ENCODE data around the gene TMEM151A.
"Not testable (repeated sequence)": the region's sequence is repeated elsewhere in the genome, so short reads cannot be mapped to it uniquely, and the experiment has no call there.

TMEM151A gene

DNA sequence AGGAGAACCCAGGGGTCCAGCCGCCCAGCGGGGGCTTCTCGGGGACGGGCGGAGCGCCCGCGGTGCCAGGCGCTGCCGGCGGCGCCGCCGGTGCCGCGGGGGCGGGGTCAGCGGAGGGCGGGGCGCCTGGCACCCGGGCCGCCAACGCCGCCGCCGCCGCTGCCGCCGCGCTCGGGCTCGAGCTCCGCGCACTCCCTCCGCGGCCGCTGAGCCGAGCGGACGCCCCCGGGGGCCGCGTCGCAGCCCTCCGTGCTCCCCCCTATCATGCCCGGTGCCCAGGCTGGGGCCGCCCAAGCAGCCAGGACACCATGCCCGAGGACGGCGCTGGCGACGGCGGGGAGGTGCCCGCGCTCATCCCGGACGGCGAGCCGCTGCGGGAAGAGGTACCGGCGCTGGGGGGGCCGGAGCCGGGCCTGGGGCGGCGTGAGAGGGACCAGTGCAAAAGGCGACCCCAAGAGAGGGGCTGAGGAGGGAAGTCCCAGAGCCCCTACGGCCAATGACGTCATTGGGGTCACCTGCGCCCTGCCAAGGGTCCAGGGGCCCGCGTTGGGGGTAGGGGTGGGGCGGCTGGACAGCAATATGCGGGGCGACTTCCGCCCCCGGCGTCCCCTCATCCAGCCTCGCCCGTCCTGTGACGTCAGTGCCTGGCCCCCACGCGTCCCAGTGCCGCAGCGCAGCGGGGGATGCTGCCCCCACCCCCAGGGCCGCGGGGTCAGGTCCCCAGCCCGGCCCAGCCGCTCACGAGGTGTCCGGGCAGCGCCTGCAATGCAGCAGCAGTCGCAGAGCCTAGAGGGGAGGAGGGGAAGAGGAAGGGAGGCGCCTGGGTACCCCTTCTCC is at the start of gene TMEM151A:
Gene TMEM151A, plus strand, starts transcription at position 189 of the 837 bp plus-strand sequence. Its CDS starts 120 bp downstream, at position 309.
- no peak for DNase-seq

DNA sequence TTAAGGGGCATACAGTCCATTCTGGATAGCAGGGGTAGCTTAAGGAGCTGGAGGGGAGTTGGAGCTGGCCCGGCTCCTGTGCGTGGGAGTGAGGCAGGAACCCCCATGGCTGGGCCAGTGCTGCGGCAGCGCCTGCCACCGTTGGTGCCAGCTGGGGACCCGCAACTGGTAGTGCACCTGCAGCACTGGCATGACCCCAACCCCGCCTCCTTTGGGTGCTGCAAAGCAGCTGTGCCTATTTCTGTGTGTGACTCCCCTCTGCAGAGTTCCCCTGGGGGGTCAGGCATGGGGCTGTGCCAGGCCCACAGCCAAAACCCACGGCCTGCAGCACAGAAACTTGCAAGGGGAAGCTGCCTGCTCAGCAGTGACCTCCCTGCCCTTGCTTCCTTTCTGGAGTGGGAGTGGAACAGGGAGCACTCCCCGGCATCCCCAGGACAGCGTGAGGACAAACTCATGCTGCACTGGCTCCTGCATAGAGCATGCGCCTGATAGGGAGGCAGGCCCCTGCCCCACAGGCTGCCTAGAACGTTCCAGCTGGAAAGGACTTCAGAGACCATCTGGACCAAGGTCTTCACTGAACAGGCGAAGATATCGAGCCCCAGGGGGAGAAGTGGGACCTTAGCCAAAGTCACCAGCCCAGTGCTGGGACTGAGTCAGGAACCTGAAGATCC is 49.5 kb upstream of the TMEM151A start:
- no peak for DNase-seq

DNA sequence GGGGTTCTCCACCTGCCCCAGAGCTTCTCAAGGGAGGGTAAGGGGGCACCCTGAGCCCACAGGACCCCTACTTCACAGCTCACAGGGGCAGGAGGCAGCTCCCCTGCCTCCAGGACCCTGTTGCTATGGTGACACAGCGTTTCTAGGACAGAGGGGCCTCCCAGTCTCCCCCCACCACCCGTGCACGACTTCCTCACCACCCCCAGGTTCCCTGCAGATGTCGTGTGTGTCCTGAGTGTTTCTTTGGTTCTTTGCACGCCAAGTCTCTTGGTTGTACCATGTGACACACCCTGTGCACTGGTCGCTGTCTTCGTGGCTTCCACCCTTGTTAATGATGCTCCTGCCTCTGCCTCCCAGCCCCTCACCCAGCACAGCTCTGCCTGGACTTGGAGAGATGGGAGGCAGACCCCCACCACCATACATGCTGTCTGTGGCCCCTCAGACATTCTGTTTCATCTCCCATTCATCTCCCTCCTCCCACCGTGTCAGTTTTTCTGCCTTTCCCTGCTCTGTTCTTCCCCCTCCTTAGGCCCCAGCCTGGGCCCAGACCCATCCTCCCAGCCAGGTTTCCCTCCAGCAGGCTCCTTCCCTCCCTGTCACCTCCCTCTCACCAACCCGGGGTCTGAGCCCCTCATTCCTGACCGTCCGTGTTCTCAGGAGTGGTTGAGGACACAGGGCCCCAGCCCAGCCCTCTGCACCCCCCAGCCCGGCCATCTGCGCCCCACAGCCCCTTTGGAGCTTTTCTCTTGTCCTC is 47.7 kb upstream of the TMEM151A start:
- no peak for DNase-seq

DNA sequence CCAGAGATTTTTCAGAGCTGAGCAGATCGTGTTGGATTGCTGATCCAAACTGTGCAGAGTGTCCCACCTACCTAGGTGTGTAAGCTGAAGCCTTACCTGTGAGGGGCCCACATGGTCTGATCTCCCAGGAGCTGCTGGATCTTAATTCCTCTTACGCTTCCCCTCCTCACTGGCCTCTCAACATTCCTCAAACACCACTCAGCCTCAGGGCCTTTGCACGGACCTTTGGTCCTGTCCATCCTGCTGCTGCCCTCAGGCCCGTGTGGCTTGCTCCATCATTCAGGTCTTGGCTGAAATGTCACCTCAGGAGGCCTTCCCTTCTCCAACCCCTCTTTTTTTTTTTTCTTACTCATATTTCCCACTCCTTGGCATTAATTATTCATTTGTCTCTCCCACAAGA is 44.4 kb upstream of the TMEM151A start:
- DNase-seq, result no peak

DNA sequence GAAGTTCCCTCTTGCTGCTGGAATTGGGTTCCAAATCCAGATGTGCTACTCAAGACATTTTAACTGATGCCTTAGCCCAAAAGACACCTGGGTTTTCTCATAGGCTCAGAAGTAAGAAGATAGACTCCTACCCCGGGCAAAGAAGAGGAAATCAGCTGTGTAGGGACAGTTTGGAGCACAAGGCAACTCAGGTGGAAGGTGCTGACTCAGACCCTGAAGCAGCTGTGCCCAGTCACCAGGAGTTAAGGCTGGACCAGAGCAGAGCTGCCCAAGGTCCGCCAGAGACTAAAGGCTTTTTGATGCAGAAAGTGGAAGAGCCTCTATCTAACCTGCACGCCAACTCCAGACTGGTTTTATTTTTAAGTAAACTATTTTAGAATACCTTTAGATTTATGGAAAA is 43.9 kb upstream of the TMEM151A start:
- no peak for DNase-seq

DNA sequence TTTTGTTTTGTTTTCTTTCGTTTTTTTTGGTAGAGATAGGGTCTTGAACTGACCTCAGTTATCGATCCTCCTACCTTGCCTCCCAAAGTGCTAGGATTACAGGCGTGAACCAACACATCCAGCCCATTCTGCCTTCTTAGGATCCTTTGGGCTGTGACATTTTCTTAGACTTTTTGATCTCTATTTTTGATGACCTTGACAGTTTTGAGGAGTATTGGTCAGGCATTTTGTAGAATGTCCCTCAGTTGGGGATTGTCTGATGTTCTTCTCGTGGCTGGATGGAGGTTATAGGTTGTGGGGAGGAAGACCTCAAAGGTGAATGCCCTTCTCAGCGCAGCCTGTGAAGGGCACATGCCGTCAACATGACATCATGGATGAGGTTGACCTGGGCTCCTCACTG is 42.8 kb upstream of the TMEM151A start:
- DNase-seq, result no peak

DNA sequence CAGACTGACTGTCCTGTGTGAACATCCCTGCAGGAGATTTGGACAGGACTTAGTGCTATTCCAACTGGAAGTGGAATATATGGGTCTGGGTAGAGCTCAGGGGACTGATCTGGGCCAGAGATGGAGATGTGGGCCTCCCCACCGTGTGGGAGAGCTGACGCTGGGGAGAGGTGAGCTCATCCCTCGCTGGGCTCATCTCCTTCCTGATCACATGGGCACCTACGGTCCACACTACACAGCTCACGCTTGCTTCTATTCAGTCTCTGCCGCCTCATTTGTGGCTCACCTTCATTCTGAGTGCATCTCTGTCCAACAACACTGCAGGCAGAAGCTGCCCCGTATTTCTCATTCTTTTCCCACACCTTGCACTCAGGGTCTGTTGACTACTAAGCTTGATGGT is 39.9 kb upstream of the TMEM151A start:
- no peak for DNase-seq

DNA sequence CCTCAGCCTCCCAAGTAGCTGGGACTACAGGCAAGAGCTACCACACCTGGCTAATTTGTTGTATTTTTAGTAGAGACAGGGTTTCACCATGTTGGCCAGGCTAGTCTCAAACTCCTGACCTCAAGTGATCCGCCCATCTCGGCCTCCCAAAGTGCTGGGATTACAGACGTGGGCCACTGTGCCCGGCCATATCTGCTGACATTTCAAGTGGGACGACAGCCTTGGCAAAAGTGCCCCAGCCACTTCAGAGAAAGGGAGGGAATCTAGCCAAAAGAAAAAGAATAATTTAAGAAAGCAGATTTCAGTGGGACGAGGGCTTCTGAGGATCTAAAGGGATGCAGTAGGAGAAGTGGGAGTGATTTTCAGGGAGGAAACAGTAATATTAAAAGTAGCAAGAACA is 38.6 kb upstream of the TMEM151A start:
- DNase-seq, result not testable (repeated sequence)

DNA sequence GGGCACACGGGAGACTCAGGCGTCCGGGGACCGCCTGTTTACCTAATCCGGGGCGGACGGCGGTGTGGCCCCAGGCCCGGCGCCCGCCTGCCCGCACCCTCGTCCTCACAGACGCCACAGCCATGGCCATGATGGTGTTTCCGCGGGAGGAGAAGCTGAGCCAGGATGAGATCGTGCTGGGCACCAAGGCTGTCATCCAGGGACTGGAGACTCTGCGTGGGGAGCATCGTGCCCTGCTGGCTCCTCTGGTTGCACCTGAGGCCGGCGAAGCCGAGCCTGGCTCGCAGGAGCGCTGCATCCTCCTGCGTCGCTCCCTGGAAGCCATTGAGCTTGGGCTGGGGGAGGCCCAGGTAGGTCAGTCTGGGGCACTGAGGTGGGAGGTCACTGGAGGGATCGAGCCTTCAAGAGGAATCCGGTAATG is 33.2 kb upstream of the TMEM151A start:
- DNase-seq, result no peak

DNA sequence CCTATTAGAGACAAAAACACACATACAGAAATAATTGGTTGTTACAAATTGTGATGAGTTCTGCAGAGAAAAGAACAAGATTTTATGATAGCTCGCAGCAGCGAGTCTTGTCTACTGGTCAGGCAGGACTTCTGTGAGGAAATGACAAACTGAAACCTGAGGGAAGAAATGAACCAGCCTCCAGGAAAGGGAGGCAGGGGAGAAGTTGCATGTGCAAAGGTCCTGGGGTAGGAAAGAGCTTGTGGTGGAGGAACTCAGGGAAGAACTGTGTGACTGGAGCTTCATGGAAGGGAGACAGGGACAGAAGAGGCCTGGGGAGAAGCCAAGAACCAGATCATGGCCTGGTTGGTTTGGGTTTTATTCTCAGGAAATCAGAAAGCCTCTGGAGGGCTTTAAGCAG is 32.5 kb upstream of the TMEM151A start:
- no peak for DNase-seq

DNA sequence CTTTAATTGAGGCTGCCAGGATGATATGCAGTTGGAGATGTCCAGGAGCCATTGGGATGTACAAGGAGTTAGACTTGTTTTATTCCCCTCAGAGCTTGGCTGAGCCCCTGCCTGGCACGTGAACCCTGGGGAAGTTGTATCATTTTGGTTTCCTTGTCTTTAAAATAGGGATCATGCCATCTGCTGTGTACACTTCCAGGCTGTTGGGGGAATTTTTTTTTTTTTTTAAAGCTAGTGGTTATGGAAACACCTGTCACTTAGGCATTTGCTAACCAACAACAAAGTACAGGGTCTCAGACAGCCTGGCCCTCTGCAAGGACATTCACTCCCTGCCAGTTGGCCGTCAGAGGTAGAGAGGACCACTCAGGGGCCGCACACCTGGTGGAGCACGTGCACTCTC is 31.7 kb upstream of the TMEM151A start:
- no peak for DNase-seq

DNA sequence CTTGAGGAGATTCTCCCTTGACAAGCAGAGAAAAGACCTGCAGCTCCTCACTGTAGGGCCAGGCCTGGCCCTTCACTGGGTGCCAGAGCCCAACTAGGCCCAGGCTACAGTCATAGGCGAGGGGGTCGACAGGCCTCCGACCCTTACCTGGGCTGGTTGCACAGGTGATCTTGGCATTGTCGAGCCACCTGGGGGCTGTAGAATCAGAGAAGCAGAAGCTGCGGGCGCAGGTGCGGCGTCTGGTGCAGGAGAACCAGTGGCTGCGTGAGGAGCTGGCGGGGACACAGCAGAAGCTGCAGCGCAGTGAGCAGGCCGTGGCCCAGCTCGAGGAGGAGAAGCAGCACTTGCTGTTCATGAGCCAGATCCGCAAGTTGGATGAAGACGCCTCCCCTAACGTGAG is 30.1 kb upstream of the TMEM151A start:
- DNase-seq, result no peak

DNA sequence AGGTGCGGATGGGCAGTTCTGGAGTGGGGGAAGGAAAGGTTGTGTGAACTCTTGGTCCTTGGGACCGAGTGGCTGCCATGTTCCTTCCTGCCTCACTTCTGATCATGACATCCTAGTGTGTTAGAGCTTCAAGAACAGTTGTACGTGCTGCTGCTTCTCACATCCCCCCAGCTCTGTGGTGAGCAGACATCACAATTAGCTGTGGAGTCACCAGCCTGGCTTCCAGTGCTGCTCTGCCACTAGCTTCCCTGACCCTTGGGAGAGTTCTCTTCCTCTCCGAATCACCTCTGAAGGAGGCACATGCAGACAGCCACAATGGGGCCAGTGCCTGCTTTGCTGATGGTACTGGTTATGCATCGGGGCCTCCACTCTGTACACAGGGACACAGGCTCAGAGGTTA is 29.5 kb upstream of the TMEM151A start:
- DNase-seq, result no peak

DNA sequence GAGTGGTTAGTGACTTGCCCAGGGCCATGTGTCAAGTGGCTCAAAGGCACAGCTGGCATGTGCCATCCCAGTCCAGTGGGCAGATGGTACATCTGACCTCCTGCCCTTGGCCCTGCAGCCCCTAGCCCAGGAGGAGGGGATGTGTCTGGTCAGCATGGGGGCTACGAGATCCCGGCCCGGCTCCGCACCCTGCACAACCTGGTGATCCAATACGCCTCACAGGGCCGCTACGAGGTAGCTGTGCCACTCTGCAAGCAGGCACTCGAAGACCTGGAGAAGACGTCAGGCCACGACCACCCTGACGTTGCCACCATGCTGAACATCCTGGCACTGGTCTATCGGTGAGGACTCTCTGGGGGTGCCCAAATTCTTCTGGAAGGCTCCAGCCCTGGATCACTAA is 29.0 kb upstream of the TMEM151A start:
- no peak for DNase-seq

DNA sequence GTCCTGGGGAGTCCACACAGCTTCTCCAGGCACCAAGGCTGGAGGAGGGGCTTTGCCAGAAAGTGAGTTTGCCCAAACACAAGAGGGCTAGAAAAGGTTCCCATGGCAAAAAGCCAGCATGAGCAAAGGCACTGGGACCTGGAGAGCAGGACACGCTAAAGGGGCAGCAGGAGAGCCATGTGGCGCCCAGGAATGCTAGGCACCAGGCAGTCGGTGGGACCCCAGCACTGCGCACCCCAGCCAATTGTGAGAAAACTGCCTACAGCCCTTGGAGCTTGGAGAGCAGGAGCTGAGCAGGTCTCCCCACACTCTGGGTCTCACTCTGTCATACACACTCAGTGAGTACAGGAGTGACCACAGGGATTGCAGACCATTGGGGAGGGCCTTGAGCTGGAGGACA is 28.5 kb upstream of the TMEM151A start:
- no peak for DNase-seq

DNA sequence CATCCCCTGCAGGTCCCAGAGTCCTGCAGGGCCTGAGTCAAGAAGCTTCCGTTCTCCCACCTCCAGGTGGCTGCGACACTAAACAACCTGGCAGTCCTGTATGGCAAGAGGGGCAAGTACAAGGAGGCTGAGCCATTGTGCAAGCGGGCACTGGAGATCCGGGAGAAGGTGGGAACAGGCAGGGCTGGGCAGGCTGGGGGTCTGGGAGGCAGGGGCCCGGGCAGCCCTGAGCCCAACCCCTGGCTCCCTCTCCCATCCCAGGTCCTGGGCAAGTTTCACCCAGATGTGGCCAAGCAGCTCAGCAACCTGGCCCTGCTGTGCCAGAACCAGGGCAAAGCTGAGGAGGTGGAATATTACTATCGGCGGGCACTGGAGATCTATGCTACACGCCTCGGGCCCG is 27.9 kb upstream of the TMEM151A start:
- DNase-seq, result no peak

DNA sequence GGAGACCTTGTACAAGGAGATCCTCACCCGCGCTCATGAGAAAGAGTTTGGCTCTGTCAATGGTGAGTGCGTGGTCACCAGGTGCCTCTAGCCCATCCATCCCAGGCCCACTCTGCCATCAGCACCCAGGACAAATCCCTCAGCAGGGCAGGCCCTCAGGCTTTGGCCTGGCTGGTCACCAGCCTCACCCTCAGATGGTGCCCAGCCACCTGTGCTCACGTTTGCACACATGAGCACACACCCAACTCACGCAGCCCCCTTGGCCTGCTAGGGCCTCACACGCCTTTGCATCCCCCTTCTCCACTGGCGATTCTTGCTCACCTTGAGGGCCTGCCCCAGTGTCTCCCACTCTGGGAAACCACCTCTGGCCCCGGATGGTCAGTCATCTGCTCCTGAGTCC is 27.3 kb upstream of the TMEM151A start:
- DNase-seq, result no peak

DNA sequence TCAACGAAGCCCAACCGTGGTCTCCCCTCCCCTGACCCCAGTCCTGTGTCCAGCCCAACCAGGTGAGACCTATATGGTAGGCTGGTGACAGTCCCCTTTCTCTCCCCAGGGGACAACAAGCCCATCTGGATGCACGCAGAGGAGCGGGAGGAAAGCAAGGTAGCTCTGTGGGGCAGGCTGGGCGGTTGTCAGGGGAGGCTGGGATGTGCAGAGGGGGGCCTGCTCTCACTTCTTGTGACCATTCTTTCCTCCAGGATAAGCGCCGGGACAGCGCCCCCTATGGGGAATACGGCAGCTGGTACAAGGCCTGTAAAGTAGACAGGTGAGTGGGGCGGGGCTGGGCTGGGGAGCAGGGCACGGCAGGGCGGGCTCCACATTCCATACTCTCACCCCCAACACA is 26.8 kb upstream of the TMEM151A start:
- DNase-seq, result no peak

DNA sequence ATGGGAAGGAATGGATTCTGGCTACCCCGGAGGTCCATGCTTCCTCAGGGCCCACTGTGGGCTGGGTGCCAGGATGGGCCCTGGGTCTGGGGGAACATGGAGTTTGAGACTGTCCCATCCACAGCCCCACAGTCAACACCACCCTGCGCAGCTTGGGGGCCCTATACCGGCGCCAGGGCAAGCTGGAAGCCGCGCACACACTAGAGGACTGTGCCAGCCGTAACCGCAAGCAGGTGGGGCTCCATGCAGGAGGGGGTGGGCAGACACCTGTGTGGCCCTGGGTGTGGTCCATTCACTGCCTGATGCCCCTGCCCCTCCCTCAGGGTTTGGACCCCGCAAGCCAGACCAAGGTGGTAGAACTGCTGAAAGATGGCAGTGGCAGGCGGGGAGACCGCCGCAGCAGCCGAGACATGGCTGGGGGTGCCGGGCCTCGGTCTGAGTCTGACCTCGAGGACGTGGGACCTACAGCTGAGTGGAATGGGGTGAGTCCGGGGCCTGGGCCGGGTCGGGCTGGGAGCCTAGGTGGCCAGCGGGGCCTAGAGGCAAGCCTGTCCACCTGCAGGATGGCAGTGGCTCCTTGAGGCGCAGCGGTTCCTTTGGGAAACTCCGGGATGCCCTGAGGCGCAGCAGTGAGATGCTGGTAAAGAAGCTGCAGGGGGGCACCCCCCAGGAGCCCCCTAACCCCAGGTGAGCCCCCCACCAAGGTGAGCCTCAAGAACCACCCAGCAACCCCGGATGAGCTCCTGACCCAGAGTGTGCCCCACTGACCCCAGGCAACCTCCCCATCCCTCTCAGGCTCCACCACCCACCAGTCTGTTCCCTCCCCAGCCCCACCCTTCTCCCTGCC is 25.9 kb upstream of the TMEM151A start:
- no peak for DNase-seq

DNA sequence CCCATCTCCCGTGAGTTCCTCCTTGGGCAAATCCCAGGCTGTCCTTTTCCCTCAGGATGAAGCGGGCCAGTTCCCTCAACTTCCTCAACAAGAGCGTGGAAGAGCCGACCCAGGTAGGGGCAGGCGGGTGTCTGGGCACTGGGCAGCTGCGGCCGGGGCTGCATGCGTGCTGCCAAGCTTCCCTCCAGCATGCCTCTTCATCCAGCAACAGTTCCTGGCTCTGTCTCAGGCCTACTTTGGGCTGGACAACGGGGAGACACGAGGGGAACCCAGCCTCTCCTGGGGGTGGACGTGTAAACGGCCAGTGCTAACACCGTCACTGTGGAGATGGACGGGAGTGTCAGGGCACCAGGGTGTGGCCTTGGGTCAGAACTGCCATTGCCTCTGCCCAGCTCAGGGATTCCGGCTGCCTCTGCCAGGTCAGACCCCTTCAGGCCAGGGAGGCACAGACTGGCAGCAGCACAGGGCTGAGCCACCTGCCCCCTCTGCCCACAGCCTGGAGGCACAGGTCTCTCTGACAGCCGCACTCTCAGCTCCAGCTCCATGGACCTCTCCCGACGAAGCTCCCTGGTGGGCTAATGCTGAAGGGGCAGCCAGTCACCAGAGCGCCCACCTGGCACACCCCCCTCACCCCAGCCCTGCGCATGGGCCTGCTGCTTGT is 25.2 kb upstream of the TMEM151A start:
- no peak for DNase-seq

DNA sequence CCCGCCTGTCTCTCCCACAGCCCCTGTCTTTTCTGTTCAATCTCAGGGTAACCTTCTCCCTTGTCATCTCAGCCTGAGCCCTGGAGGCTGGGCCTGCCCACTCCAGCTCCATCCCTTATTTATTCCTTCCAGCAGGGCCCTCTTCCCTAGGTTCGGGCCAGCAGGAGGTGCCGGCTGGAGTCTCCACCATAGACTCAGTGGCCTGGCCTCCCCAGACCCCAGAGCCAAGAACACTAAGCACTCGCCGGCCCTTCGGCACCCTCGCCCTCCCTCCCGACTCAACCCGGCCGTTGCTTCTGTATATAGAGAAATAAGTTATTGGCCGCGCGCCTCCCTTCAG is 24.7 kb upstream of the TMEM151A start:
- no peak for DNase-seq

All from kidney glomerular epithelial cell (primary cell).